Esophagus squamous epithelium (tissue), 4 donors: ENCODE data around the gene POLD4.

ENCODE experiments used
- CTCF ChIP-seq, 6 experiments: fragments of 450-650 bp in 4 of 6; fragments of 200-600 bp in 2 of 6; sonication (generic) in 2 of 6; IDR thresholded peaks; one replicate each; pipeline ENCODE4 v1.5.1; 2016 to 2019; ENCODE audit warnings: antibody characterized with exemption in 6 of 6, mild to moderate bottlenecking in 4 of 6, moderate library complexity in 4 of 6
- POLR2A ChIP-seq, 4 donors: fragments of 450-650 bp; IDR thresholded peaks; one replicate each; pipeline ENCODE4 v1.6.1; 2017; ENCODE audit warnings: antibody characterized with exemption in 4 of 4, mild to moderate bottlenecking in 4 of 4, moderate library complexity in 3 of 4

- TF ChIP-seq CTCF (IDR thresholded peaks at IDR 0.05) (peak; percentile 93 to 99 (median 99)), POLR2A (IDR thresholded peaks at IDR 0.05) (peak in 3 of 4 donors; percentile 46 to 68 (median 67))
Observed at GRCh38 chr11:67317205-67317887, 36.0 kb downstream of the POLD4 start.
